Measurements from ENCODE around the gene RNF217.
"Not testable (repeated sequence)": the region's sequence is repeated elsewhere in the genome, so short reads cannot be mapped to it uniquely, and the experiment has no call there.

RNF217 gene

GRCh38 chr6:125030969-125031368 lies 68.7 kb downstream of the RNF217 start:
- H3K4me1 ChIP-seq: no peaks in the 10 kb centered on the region
- no peak for DNase-seq
- no peaks in the 10 kb centered on the region for H3K36me3 ChIP-seq
- no peak for TF ChIP-seq CTCF (IDR thresholded peaks at IDR 0.05; ENCODE audit: low read depth, low read length)
- no peaks in the 10 kb centered on the region for H3K9me3 ChIP-seq
- H3K27me3 ChIP-seq: no peaks in the 10 kb centered on the region
- H3K4me3 ChIP-seq (ENCODE audit: low read depth, low read length): no peak overlapping the region

GRCh38 chr6:125031385-125031784 lies 69.1 kb downstream of the RNF217 start:
- no peaks in the 10 kb centered on the region for H3K9me3 ChIP-seq
- no peaks in the 10 kb centered on the region for H3K27me3 ChIP-seq
- H3K4me1 ChIP-seq: no peaks in the 10 kb centered on the region
- no peak for TF ChIP-seq CTCF (IDR thresholded peaks at IDR 0.05; ENCODE audit: low read depth, low read length)
- H3K36me3 ChIP-seq: no peaks in the 10 kb centered on the region
- no peak overlapping the region for H3K4me3 ChIP-seq (ENCODE audit: low read depth, low read length)
- DNase-seq: no peak

GRCh38 chr6:125034929-125035328 lies 72.7 kb downstream of the RNF217 start:
- DNase-seq; H3K4me3 ChIP-seq (ENCODE audit: low read depth, low read length); H3K9me3 ChIP-seq; H3K4me1 ChIP-seq; H3K27me3 ChIP-seq; H3K36me3 ChIP-seq: not testable (repeated sequence)

- not testable (repeated sequence) for H3K36me3 ChIP-seq; H3K27me3 ChIP-seq; H3K4me3 ChIP-seq (ENCODE audit: low read depth, low read length); DNase-seq; H3K4me1 ChIP-seq; H3K9me3 ChIP-seq
These were observed 74.2 kb downstream of the RNF217 start for GRCh38 chr6:125036486-125036885.

GRCh38 chr6:125037827-125038226 lies 75.6 kb downstream of the RNF217 start:
- Histone ChIP-seq H3K4me1 (no peaks in the 10 kb centered on the region), H3K4me3 (ENCODE audit: low read depth, low read length) (no peak overlapping the region), H3K36me3 (no peaks in the 10 kb centered on the region), H3K9me3 (no peaks in the 10 kb centered on the region), H3K27me3 (no peaks in the 10 kb centered on the region)
- DNase-seq: no peak
- TF ChIP-seq CTCF (IDR thresholded peaks at IDR 0.05; ENCODE audit: low read depth, low read length): no peak

GRCh38 chr6:125038925-125039324 lies 76.7 kb downstream of the RNF217 start:
- no peak for DNase-seq

More at GRCh38 chr6:125038925-125039324, 76.7 kb downstream of the RNF217 start:
- Histone ChIP-seq H3K4me3 (ENCODE audit: low read depth, low read length) (no peak overlapping the region), H3K27me3 (no peaks in the 10 kb centered on the region), H3K4me1 (no peaks in the 10 kb centered on the region), H3K36me3 (no peaks in the 10 kb centered on the region), H3K9me3 (no peaks in the 10 kb centered on the region)
- no peak for TF ChIP-seq CTCF (IDR thresholded peaks at IDR 0.05; ENCODE audit: low read depth, low read length)
